Activated CD4-positive, alpha-beta memory T cell treated with anti-CD3 and anti-CD28 coated beads, Interleukin-2, amount 10 ng/mL, durations not matched to agents 7 days and 5 days (primary cell): Measurements from ENCODE around the gene NSL1. TPM values are rescaled to one million over a fixed set of nuclear protein-coding genes. Genes with fewer than 3 reads are reported as not detected.
"Not testable (repeated sequence)": the region's sequence is repeated elsewhere in the genome, so short reads cannot be mapped to it uniquely, and the experiment has no call there.

Experiments
- CTCF ChIA-PET: fragments of 350-600 bp; sonication (Branson Sonifier 250); formaldehyde crosslinking; loops from one replicate; lab custom pipeline; 2021; ENCODE audit warnings: antibody characterized with exemption, inconsistent platforms; lab: Charles Lee
- POLR2A ChIA-PET: fragments of 350-600 bp; sonication (Branson Sonifier 250); formaldehyde crosslinking; loops from one replicate; lab custom pipeline; 2021; ENCODE audit warnings: antibody characterized with exemption; lab: Charles Lee
- DNase-seq: peaks from one replicate; pipeline ENCODE4 v3.0.0-alpha.2; 2020
- H3K27ac Mint-ChIP-seq: one replicate; pipeline ENCODE4 v1.8.0; 2021; ENCODE audit warnings: mild to moderate bottlenecking, mixed read lengths
- H3K27me3 Mint-ChIP-seq: one replicate; pipeline ENCODE4 v1.8.0; 2021; ENCODE audit warnings: mixed read lengths
- H3K36me3 Mint-ChIP-seq: one replicate; pipeline ENCODE4 v1.8.0; 2021; ENCODE audit warnings: low read depth, mixed read lengths
- H3K4me1 Mint-ChIP-seq: one replicate; pipeline ENCODE4 v1.8.0; 2021; ENCODE audit warnings: mixed read lengths
- H3K4me3 Mint-ChIP-seq: one replicate; pipeline ENCODE4 v1.8.0; 2021; ENCODE audit warnings: mild to moderate bottlenecking, mixed read lengths
- H3K9me3 Mint-ChIP-seq: one replicate; pipeline ENCODE4 v1.8.0; 2021; ENCODE audit warnings: mixed read lengths
- total RNA-seq, 2 experiments: library from RNA; stranded (reverse); gene quantifications; one replicate each; pipeline ENCODE4 v1.2.3, GENCODE V29; 2021

The NSL1 gene
- total RNA-seq: 10 to 100 TPM; 36.4 to 38.1 TPM

- peaks cover 31% of the 10 kb centered on the region for H3K36me3 Mint-ChIP-seq
- H3K4me3 Mint-ChIP-seq: peak within 1 kb of the TSS; percentile 100
- H3K4me1 Mint-ChIP-seq: peaks cover 49% of the 10 kb centered on the region
- CTCF ChIA-PET: interaction anchor here (0.7 to 4.3 kb wide), 15 partner anchors 9 to 756 kb away, joined by 3 to 24 read pairs (median 4); partner anchors contain the start of genes BATF3, DTL, FLVCR1 and INTS7
- peak within 1 kb of the TSS; percentile 95 for H3K27ac Mint-ChIP-seq
- H3K9me3 Mint-ChIP-seq: peaks cover 4% of the 10 kb centered on the region
- H3K27me3 Mint-ChIP-seq: no peaks in the 10 kb centered on the region
- peak; percentile 94 for DNase-seq
- POLR2A ChIA-PET: interaction anchor here (0.6 to 4.0 kb wide), 34 partner anchors 9 to 756 kb away, joined by 3 to 19 read pairs (median 4); partner anchors contain the start of genes ATF3, DTL, FLVCR1 and RPS6KC1
Observed at GRCh38 chr1:212791676-212792395, at the start of gene NSL1, which contains the start of gene TATDN3. Gene NSL1, minus strand, starts transcription at chr1:212791777. Its CDS starts 14 bp downstream, at chr1:212791763. Gene TATDN3, plus strand, starts transcription at chr1:212791894. Its CDS starts 28 bp downstream, at chr1:212791922.

DNA sequence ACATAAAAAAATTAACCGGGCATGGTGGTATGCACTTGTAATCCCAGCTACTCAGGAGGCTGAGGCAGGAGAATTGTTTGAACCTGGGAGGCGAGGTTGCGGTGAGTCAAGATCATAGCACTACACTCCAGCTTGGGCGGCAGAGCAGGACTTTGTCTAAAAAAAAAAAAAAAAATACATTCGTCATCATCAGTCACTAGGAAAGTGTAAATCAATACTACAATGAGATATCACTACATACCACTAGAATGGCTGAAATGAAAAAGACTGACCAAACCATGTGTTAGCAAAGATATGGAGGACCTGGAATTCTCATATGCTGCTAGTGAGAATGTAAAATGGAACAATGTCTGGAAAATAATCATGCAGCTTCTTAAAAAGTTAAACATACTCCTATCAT lies 46.6 kb upstream of the NSL1 start:
- Mint-ChIP-seq H3K27ac (no peak overlapping the region), H3K36me3 (no peaks in the 10 kb centered on the region), H3K4me1 (peaks cover 9% of the 10 kb centered on the region), H3K9me3 (no peaks in the 10 kb centered on the region), H3K4me3 (no peak overlapping the region), H3K27me3 (no peaks in the 10 kb centered on the region)
- CTCF ChIA-PET: no interaction called here
- no peak for DNase-seq
- POLR2A ChIA-PET: no interaction called here

GRCh38 chr1:212833211-212834207 lies 41.9 kb upstream of the NSL1 start:
- POLR2A ChIA-PET: interaction anchor here (0.6 to 1.0 kb wide), 2 partner anchors 42 to 79 kb away, joined by 3 to 4 read pairs; partner anchors contain the start of gene NSL1
- DNase-seq, H3K9me3 Mint-ChIP-seq, CTCF ChIA-PET, H3K4me3 Mint-ChIP-seq, H3K27ac Mint-ChIP-seq, H3K27me3 Mint-ChIP-seq, H3K36me3 Mint-ChIP-seq: not testable (repeated sequence)
- H3K4me1 Mint-ChIP-seq: peaks cover 12% of the 10 kb centered on the region

- Mint-ChIP-seq H3K27me3 (peaks cover 3% of the 10 kb centered on the region), H3K4me3 (no peak overlapping the region), H3K9me3 (peaks cover 20% of the 10 kb centered on the region), H3K4me1 (peaks cover 3% of the 10 kb centered on the region), H3K36me3 (peaks cover 15% of the 10 kb centered on the region), H3K27ac (no peak overlapping the region)
- CTCF ChIA-PET: no interaction called here
- POLR2A ChIA-PET: interaction anchor here (1.4 kb wide), 1 partner anchor 37 kb away, joined by 5 read pairs; the partner anchor contains the start of genes NSL1 and TATDN3
- no peak for DNase-seq
Observed at GRCh38 chr1:212828395-212828794, 36.8 kb upstream of the NSL1 start.

DNA sequence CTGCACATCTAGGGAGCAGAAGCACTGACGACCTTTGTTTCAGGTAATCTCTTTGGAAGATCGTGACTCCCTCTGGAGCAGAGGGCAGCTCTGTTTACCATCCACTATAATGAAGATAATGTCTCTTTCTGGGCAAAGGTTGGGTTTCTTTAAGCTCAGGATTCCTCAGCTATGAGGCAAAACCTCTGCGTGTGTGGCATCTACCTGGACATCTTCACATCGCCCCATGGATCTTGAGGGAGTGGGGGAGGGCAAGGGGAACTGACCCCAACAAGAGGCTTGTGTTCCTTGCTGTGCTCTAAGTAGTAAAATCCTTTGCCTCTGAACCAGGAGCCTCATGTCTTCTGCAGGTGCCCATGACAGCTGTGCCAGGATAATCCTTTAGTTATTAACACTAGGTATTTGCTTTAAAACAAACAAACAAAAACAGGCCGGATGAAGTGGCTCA lies 36.3 kb upstream of the NSL1 start:
- H3K27ac Mint-ChIP-seq: no peak overlapping the region
- ChIA-PET CTCF (no interaction called here), POLR2A (interaction anchor here (1.4 kb wide), 1 partner anchor 36 kb away, joined by 5 read pairs; the partner anchor contains the start of genes NSL1 and TATDN3)
- H3K36me3 Mint-ChIP-seq: peaks cover 15% of the 10 kb centered on the region
- H3K4me3 Mint-ChIP-seq: no peak overlapping the region
- peaks cover 20% of the 10 kb centered on the region for H3K9me3 Mint-ChIP-seq
- peaks cover 3% of the 10 kb centered on the region for H3K27me3 Mint-ChIP-seq
- H3K4me1 Mint-ChIP-seq: peaks cover 3% of the 10 kb centered on the region
- DNase-seq: no peak

DNA sequence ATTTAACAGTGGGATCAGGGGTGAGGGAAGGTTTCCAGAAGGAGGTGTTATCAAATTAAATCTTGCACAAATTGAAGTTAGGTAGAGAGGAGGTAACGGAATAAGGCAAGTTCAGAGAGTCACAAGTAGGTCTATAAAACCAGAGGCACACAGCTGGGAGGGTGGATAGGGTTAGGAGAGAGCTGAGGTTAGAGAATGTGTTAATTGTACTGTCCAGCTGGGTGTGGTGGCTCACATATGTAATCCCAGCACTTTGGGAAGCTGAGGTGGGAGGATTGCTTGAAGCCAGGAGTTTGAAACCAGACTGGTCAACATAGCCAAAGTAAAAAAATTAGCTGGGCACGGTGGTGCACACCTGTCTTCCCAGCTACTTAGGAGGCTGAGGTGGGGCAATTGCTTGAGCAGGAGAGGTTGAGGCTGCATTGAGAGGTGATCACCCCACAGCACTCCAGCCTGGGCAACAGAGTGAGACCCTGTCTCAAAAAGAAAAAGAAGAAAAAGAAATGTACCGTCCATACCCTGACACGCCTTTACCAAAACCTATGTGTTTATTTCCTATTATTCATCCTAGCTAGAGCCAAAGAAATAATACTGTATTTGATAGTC lies 35.7 kb upstream of the NSL1 start:
- CTCF ChIA-PET: no interaction called here
- Mint-ChIP-seq H3K27me3 (peaks cover 3% of the 10 kb centered on the region), H3K4me1 (peaks cover 3% of the 10 kb centered on the region), H3K4me3 (no peak overlapping the region), H3K9me3 (peaks cover 20% of the 10 kb centered on the region), H3K27ac (no peak overlapping the region), H3K36me3 (peaks cover 15% of the 10 kb centered on the region)
- no peak for DNase-seq
- POLR2A ChIA-PET: no interaction called here

DNA sequence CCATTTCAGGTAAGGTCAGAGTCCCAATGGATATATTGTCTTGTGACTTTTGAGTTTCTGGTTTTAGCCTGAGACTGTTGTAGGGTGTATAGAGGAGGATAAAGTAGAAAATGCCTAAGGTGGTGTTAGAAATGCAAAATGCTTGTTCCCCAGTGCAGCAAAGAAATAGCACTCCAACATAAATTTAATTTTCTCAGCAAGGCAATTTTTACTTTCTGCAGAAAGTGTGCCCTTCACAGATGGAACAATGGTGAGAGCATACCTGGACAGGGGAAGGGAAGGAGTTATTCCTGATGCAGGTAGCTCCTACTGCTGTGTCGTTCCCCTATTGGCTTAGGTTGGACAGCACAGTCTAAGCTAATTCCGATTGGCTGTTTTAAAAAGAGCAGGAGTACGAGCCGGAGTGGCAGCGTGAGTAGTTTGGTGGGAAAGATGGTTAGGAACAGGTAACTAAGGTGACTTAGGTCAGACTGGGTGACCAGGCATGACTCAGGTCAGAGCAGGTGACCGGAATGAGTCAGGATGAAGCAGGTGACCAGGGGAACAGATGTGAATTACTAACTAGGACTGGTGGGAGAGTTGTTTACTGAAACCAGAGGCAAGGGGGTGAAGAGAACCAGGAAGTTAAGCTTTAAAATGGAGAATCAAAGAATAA lies 34.3 kb upstream of the NSL1 start:
- Mint-ChIP-seq H3K27me3 (peaks cover 3% of the 10 kb centered on the region), H3K4me1 (no peaks in the 10 kb centered on the region), H3K27ac (no peak overlapping the region), H3K9me3 (peaks cover 20% of the 10 kb centered on the region), H3K4me3 (no peak overlapping the region), H3K36me3 (peaks cover 15% of the 10 kb centered on the region)
- no peak for DNase-seq
- CTCF ChIA-PET: no interaction called here
- POLR2A ChIA-PET: no interaction called here

DNA sequence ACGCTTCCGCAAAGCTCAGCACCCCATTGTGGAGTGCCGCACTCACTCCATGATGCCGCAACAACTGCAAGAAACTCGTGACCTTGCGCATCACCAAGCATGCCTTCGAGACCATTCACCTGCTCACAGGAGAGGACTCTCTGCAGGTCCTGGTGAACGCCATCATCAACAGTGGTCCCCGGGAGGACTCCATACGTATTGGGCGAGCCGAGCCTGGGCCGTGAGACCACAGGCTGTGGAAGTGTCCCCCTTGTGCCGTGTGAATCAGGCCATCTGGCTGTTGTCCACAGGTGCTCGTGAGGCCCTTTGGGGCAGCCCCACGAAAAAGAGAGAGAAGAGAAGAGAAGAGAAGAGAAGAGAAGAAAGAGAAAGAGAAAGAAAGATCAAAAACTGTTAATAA lies 32.6 kb upstream of the NSL1 start:
- Mint-ChIP-seq H3K4me1 (peaks cover 2% of the 10 kb centered on the region), H3K36me3 (peaks cover 15% of the 10 kb centered on the region), H3K4me3 (no peak overlapping the region), H3K9me3 (peaks cover 20% of the 10 kb centered on the region), H3K27me3 (peaks cover 3% of the 10 kb centered on the region), H3K27ac (no peak overlapping the region)
- ChIA-PET POLR2A (no interaction called here), CTCF (no interaction called here)
- DNase-seq: no peak

GRCh38 chr1:212822956-212823355 lies 31.4 kb upstream of the NSL1 start:
- peaks cover 2% of the 10 kb centered on the region for H3K4me1 Mint-ChIP-seq
- no peak for DNase-seq
- H3K27me3 Mint-ChIP-seq: peaks cover 3% of the 10 kb centered on the region
- H3K36me3 Mint-ChIP-seq: peaks cover 15% of the 10 kb centered on the region
- no peak overlapping the region for H3K27ac Mint-ChIP-seq
- ChIA-PET CTCF (no interaction called here), POLR2A (no interaction called here)
- H3K9me3 Mint-ChIP-seq: peaks cover 20% of the 10 kb centered on the region
- H3K4me3 Mint-ChIP-seq: no peak overlapping the region

DNA sequence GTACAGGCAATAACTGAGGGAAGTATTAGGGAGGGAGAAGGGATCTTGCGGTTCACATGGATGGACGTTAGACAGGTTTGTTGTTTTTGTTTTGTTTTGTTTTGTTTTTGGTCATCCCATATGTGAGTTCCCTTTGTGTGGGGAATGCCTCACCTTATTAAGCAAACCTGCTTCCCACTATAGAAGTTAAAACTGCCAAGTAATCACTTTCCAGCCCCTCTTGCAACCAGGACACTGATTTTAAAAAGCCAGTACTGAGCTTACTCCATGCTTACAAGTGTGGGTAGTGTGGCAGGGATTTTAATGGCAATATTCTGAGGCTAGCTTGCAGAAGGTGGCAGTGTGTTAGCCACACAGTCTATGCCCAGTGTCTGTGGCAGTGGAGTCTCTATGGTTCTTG lies 29.4 kb upstream of the NSL1 start:
- no peak overlapping the region for H3K4me3 Mint-ChIP-seq
- ChIA-PET POLR2A (interaction anchor here (0.6 to 1.0 kb wide), 2 partner anchors 22 to 30 kb away, joined by 3 read pairs; no protein-coding TSS in a partner anchor), CTCF (no interaction called here)
- DNase-seq: no peak
- H3K36me3 Mint-ChIP-seq: peaks cover 10% of the 10 kb centered on the region
- no peak overlapping the region for H3K27ac Mint-ChIP-seq
- H3K9me3 Mint-ChIP-seq: peaks cover 16% of the 10 kb centered on the region
- H3K4me1 Mint-ChIP-seq: peaks cover 2% of the 10 kb centered on the region
- H3K27me3 Mint-ChIP-seq: peaks cover under 1% of the 10 kb centered on the region

DNA sequence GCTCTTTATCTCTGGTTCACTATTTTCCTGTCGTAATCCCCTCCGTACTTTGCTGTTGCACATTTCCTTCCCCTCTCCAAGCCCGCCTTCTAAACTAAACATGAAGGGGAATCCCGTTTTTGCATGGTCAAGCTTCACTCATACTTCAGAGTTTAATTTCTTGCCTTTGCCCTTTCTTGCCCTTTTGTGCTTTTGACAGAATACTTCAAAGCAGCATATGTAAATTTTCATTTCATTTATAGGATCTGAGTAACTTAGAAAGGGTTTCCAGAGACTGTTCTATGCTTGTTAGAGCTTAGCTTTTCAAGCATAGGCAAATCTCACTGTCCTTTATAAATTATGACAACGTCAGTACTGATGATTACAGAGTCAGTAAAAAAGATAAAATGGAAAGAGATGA lies 28.1 kb upstream of the NSL1 start:
- Mint-ChIP-seq H3K4me1 (peaks cover 2% of the 10 kb centered on the region), H3K4me3 (no peak overlapping the region), H3K9me3 (peaks cover 6% of the 10 kb centered on the region), H3K27me3 (no peaks in the 10 kb centered on the region), H3K36me3 (peaks cover 3% of the 10 kb centered on the region), H3K27ac (no peak overlapping the region)
- no peak for DNase-seq
- POLR2A ChIA-PET: interaction anchor here (0.7 to 1.0 kb wide), 2 partner anchors 29 to 38 kb away, joined by 3 to 5 read pairs; partner anchors contain the start of gene FLVCR1
- CTCF ChIA-PET: interaction anchor here (0.7 kb wide), 1 partner anchor 10 kb away, joined by 3 read pairs; no protein-coding TSS in a partner anchor
